BLaER1 treated with 17β-estradiol and CSF1 and Interleukin-3, amounts not matched to agents 10 nM and 100 nM (cell line): ENCODE results near the gene BRME1.

Source experiments
- H3K27ac ChIP-seq, 11 experiments: shearing (Covaris generic); formaldehyde crosslinking; 2 replicates each; pipeline ENCODE4 v1.8.1; 2022
- H3K27me3 ChIP-seq, 11 experiments: shearing (Covaris generic); formaldehyde crosslinking; 2 replicates each; pipeline ENCODE4 v1.8.1; 2022
- H3K36me3 ChIP-seq, 11 experiments: shearing (Covaris generic); formaldehyde crosslinking; 2 replicates each; pipeline ENCODE4 v1.8.1; 2022
- H3K4me1 ChIP-seq, 10 experiments: shearing (Covaris generic); formaldehyde crosslinking; 2 replicates each; pipeline ENCODE4 v1.8.1; 2022
- H3K4me2 ChIP-seq, 11 experiments: shearing (Covaris generic); formaldehyde crosslinking; 2 replicates each; pipeline ENCODE4 v1.8.1; 2022
- H3K4me3 ChIP-seq, 10 experiments: shearing (Covaris generic); formaldehyde crosslinking; 2 replicates each; pipeline ENCODE4 v1.8.1; 2022
- H3K9ac ChIP-seq, 11 experiments: shearing (Covaris generic); formaldehyde crosslinking; 2 replicates each; pipeline ENCODE4 v1.8.1; 2022
- H3K9me3 ChIP-seq, 11 experiments: shearing (Covaris generic); formaldehyde crosslinking; replicated peaks in 1 of 11; 2 replicates each; pipeline ENCODE4 v1.8.1; 2022
- H4K20me1 ChIP-seq, 11 experiments: shearing (Covaris generic); formaldehyde crosslinking; 2 replicates each; pipeline ENCODE4 v1.8.1; 2022
- Cebpa-rat ChIP-seq, 11 experiments: shearing (Covaris generic); IDR thresholded peaks; 2 replicates each; pipeline ENCODE4 v1.8.1; 2022

Gene BRME1

DNA sequence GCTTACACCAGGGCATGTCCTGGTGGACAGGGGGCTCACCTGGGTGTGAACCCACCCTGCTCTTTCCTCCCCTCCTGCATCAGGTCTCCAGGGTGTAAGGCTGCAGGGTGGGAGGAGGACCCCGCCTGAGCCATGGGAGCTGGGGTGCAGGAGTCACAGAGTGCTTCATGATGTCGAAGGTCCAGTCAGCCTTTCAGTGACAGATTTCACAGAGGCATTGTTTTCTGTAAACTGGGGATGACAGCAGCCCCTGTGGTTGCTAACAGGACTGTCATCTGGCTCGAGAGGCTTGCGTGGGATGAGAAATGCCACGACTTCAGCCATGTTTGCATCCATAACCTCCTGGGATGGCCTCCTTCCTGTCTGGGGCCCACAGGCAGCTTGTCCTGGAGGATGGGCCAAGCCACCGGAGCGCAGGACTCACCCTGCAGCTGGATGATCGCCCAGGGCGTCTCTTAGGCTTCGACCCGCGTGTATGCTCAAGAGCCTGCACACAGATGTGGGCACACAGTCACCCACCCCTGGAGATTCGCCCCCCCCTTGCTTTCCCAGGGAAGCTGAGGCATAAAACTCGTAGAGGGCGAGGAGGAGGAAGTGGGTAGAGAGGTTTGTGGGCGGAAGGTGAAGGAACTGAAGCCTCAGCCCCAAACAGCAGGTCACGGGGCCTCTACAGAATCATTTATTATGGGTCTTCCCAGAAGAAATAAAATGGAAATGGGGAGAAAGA, 24.1 kb downstream of the BRME1 start:
- H4K20me1 ChIP-seq, result no peaks in the 10 kb centered on the region; a peak in 2 of 22 replicates
- no peaks in the 10 kb centered on the region for H3K36me3 ChIP-seq
- TF ChIP-seq Cebpa-rat (IDR thresholded peaks at IDR 0.05), result no peak
- peaks cover 34 to 64% (median 46%) of the 10 kb centered on the region in 10 experiments for H3K4me1 ChIP-seq
- H3K27me3 ChIP-seq, result no peaks in the 10 kb centered on the region
- H3K4me3 ChIP-seq, result peak overlapping the region in 4 of 10 experiments; percentile 0 to 42 (median 29); a peak in 3 of 20 replicates
- H3K9ac ChIP-seq, result peak overlapping the region; percentile 3 to 78 (median 67); a peak in 15 of 22 replicates
- no peaks in the 10 kb centered on the region for H3K9me3 ChIP-seq
- peak overlapping the region; percentile 3 to 86 (median 74); a peak in 19 of 22 replicates for H3K27ac ChIP-seq
- H3K4me2 ChIP-seq, result peak overlapping the region; percentile 81 to 97 (median 89)

DNA sequence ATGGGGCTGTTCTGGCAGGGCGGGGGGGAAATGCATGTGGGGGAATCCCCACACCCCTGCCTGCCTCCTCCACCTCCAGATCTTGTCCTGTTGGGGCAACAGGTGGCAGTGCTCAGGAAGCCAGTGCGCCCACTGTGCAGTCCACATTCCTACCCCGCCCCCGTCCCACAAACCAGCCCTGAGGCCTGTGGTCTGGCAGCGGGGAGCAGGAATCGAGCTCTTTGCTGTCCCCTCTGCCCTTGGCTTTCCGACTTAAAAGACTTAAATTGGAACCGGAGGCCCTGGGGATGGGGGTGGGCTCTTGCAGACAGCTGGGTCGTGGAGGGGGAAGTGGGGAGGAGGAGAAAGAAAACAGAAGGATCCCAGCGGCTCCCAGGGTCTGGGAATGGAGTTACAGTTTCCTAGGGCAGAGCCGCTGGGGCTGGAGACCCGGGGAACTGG, 24.6 kb downstream of the BRME1 start:
- H3K4me1 ChIP-seq, result peaks cover 34 to 62% (median 46%) of the 10 kb centered on the region in 10 experiments
- peak overlapping the region; percentile 81 to 97 (median 89) for H3K4me2 ChIP-seq
- H3K36me3 ChIP-seq, result no peaks in the 10 kb centered on the region
- peak overlapping the region in 10 of 11 experiments; percentile 34 to 86 (median 78); a peak in 18 of 22 replicates for H3K27ac ChIP-seq
- H3K9me3 ChIP-seq, result no peaks in the 10 kb centered on the region
- H3K9ac ChIP-seq, result peak overlapping the region; percentile 3 to 78 (median 67); a peak in 15 of 22 replicates
- no peak for TF ChIP-seq Cebpa-rat (IDR thresholded peaks at IDR 0.05)
- peak overlapping the region in 3 of 10 experiments; percentile 27 to 42 (median 31); a peak in 4 of 20 replicates for H3K4me3 ChIP-seq
- no peaks in the 10 kb centered on the region; a peak in 2 of 22 replicates for H4K20me1 ChIP-seq
- H3K27me3 ChIP-seq, result no peaks in the 10 kb centered on the region

GRCh38 chr19:13880059-13881043, 25.6 kb downstream of the BRME1 start:
- Histone ChIP-seq H3K9ac (peak overlapping the region; percentile 56 to 78 (median 70); a peak in 20 of 22 replicates), H3K4me2 (peak overlapping the region; percentile 81 to 97 (median 89)), H3K36me3 (no peaks in the 10 kb centered on the region), H3K9me3 (no peaks in the 10 kb centered on the region), H3K4me3 (peak overlapping the region in 8 of 10 experiments; percentile 17 to 55 (median 36); a peak in 11 of 20 replicates), H3K27me3 (no peaks in the 10 kb centered on the region), H3K27ac (peak overlapping the region; percentile 51 to 86 (median 78)), H3K4me1 (peaks cover 34 to 55% (median 46%) of the 10 kb centered on the region in 10 experiments), H4K20me1 (no peaks in the 10 kb centered on the region; a peak in 2 of 22 replicates)
- no peak for TF ChIP-seq Cebpa-rat (IDR thresholded peaks at IDR 0.05)

- Histone ChIP-seq H3K4me1 (peaks cover 25 to 46% (median 33%) of the 10 kb centered on the region in 10 experiments), H3K36me3 (no peaks in the 10 kb centered on the region), H3K9ac (0 out of 22 replicates have a peak overlapping the region, but pooled peaks of 1 of the 11 experiments have one; percentile 29), H3K4me2 (no peak overlapping the region), H3K4me3 (no peak overlapping the region), H3K27me3 (peaks cover 0 to 6% (median 0%) of the 10 kb centered on the region in 11 experiments; a peak in 6 of 22 replicates), H3K9me3 (no peaks in the 10 kb centered on the region), H4K20me1 (no peaks in the 10 kb centered on the region; a peak in 2 of 22 replicates), H3K27ac (no peak overlapping the region)
- TF ChIP-seq Cebpa-rat (IDR thresholded peaks at IDR 0.05), result no peak
Observed at GRCh38 chr19:13877303-13877702, 28.6 kb downstream of the BRME1 start.

- H3K4me1 ChIP-seq, result peaks cover 22 to 46% (median 33%) of the 10 kb centered on the region in 10 experiments
Observed at GRCh38 chr19:13876834-13877233, 29.1 kb downstream of the BRME1 start, which contains the start of gene NANOS3. Gene NANOS3 (plus strand): TSS chr19:13877134. CDS start chr19:13877249, 115 bp downstream.

GRCh38 chr19:13875824-13876223, 30.1 kb downstream of the BRME1 start:
- Histone ChIP-seq H3K27me3 (peaks cover 0 to 12% (median 0%) of the 10 kb centered on the region in 11 experiments; a peak in 7 of 22 replicates), H3K9me3 (no peaks in the 10 kb centered on the region), H3K36me3 (no peaks in the 10 kb centered on the region), H3K4me1 (peaks cover 12 to 44% (median 31%) of the 10 kb centered on the region in 10 experiments), H3K4me2 (no peak overlapping the region), H3K4me3 (no peak overlapping the region), H4K20me1 (no peaks in the 10 kb centered on the region; a peak in 2 of 22 replicates), H3K27ac (no peak overlapping the region), H3K9ac (peak overlapping the region in 3 of 11 experiments; percentile 8 to 31 (median 18); a peak in 1 of 22 replicates)
- no peak for TF ChIP-seq Cebpa-rat (IDR thresholded peaks at IDR 0.05)

More at GRCh38 chr19:13876834-13877233, 29.1 kb downstream of the BRME1 start, which contains the start of gene NANOS3:
- Histone ChIP-seq H3K9me3 (no peaks in the 10 kb centered on the region), H3K9ac (peak within 1 kb of the TSS in 3 of 11 experiments; percentile 18 to 31 (median 29); a peak in 1 of 22 replicates), H3K27ac (no peak within 1 kb of the TSS), H3K36me3 (no peaks in the 10 kb centered on the region), H3K4me2 (no peak within 1 kb of the TSS), H3K27me3 (peaks cover 0 to 11% (median 0%) of the 10 kb centered on the region in 11 experiments; a peak in 6 of 22 replicates), H4K20me1 (no peaks in the 10 kb centered on the region; a peak in 2 of 22 replicates), H3K4me3 (no peak within 1 kb of the TSS)
- TF ChIP-seq Cebpa-rat (IDR thresholded peaks at IDR 0.05), result no peak

DNA sequence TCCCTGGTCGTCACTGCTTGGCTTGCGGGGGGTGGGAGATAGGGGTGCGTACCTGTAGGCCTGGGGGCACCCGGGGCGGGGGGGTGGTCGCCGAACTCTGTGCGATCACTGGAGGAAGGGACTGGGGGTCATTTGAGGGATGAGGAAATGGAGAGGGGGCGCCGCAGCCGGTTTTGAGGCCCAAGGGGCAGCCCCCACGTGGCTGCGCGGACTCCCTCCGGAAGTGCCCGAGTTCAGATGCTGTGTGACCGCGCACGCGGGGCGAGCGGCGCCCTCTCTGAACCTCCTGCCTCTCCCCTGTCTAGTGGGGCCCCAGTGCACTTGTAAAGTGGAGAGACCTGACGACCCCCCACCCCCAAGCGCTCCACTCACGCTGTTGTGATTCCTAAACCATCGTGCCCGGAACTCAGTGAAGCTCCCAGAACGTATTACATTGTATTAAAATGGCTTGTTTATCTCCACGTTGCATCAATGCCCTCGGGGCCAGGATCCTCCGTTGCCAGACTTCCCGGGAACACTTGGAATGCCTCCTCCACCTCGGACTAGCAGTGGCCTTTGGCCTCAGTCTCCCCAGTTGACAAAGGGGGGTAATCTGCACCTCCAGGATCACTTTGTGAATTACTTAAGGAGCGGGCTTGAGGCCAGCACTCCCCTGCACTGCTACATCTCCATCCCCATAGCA, 31.9 kb downstream of the BRME1 start:
- Histone ChIP-seq H3K27ac (no peak overlapping the region), H3K36me3 (no peaks in the 10 kb centered on the region), H3K4me2 (no peak overlapping the region; a peak in 1 of 22 replicates), H3K27me3 (peaks cover 0 to 12% (median 0%) of the 10 kb centered on the region in 11 experiments; a peak in 7 of 22 replicates), H3K9ac (no peak overlapping the region), H4K20me1 (no peaks in the 10 kb centered on the region; a peak in 2 of 22 replicates), H3K4me1 (peaks cover 2 to 34% (median 26%) of the 10 kb centered on the region in 10 experiments; a peak in 18 of 20 replicates), H3K9me3 (no peaks in the 10 kb centered on the region), H3K4me3 (no peak overlapping the region)
- no peak for TF ChIP-seq Cebpa-rat (IDR thresholded peaks at IDR 0.05)
